AG09309 (cell line): ENCODE data around the gene DDX19B.

Source experiments
- DNase-seq: peaks from one replicate; pipeline ENCODE4 v3.0.0-alpha.2; 2010; ENCODE audit warnings: low read depth
- H3K4me3 ChIP-seq: 2 replicates; pipeline ENCODE4 v1.5.1; 2011; ENCODE audit warnings: mild to moderate bottlenecking, low read depth, low read length, moderate library complexity; ENCODE audit not compliant: control insufficient read depth
- CTCF ChIP-seq: IDR thresholded peaks from 2 replicates; pipeline ENCODE4 v1.5.1; 2011; ENCODE audit warnings: mild to moderate bottlenecking, low read depth, low read length, inconsistent platforms; ENCODE audit not compliant: insufficient read depth, control insufficient read depth; ENCODE audit errors: missing control alignments

The DDX19B gene

GRCh38 chr16:70337814-70338213 is 38.8 kb downstream of the DDX19B start:
- no peak for DNase-seq
- TF ChIP-seq CTCF, result no peak
- no peak overlapping the region for H3K4me3 ChIP-seq

GRCh38 chr16:70341600-70341999 is 42.6 kb downstream of the DDX19B start:
- TF ChIP-seq CTCF, result no peak
- no peak for DNase-seq
- H3K4me3 ChIP-seq, result no peak overlapping the region

GRCh38 chr16:70342016-70342415 is 43.0 kb downstream of the DDX19B start:
- no peak for DNase-seq
- no peak for TF ChIP-seq CTCF
- H3K4me3 ChIP-seq, result no peak overlapping the region

GRCh38 chr16:70345840-70346239 is 46.9 kb downstream of the DDX19B start:
- no peak for TF ChIP-seq CTCF
- no peak for DNase-seq
- peak overlapping the region; percentile 71 for H3K4me3 ChIP-seq

- no peak overlapping the region for H3K4me3 ChIP-seq
- DNase-seq, result no peak
- no peak for TF ChIP-seq CTCF
Measured at GRCh38 chr16:70348991-70349390, 50.0 kb downstream of the DDX19B start.

- no peak for TF ChIP-seq CTCF
Measured at GRCh38 chr16:70349783-70350182, 50.8 kb downstream of the DDX19B start.

GRCh38 chr16:70359552-70359951 is 60.6 kb downstream of the DDX19B start:
- TF ChIP-seq CTCF, result no peak
- DNase-seq, result no peak

More at GRCh38 chr16:70349783-70350182, 50.8 kb downstream of the DDX19B start:
- DNase-seq, result no peak
- no peak overlapping the region for H3K4me3 ChIP-seq

More at GRCh38 chr16:70359552-70359951, 60.6 kb downstream of the DDX19B start:
- H3K4me3 ChIP-seq, result no peak overlapping the region
